H9 (cell line): ENCODE measurements around the gene HOXD4. TPM values are rescaled to one million over a fixed set of nuclear protein-coding genes. Genes with fewer than 3 reads are reported as not detected.

Source experiments
- DNase-seq: peaks from one replicate; pipeline ENCODE4 v3.0.0-alpha.2; 2017
- H2AFZ ChIP-seq: one replicate; pipeline ENCODE4 v1.6.1; 2013; ENCODE audit warnings: mild to moderate bottlenecking, low read length, control low read depth, moderate library complexity
- H2AK5ac ChIP-seq: 2 replicates; pipeline ENCODE4 v1.6.1; 2013; ENCODE audit warnings: low read length, control low read depth, mixed read lengths; ENCODE audit not compliant: insufficient read length
- H2BK120ac ChIP-seq: one replicate; pipeline ENCODE4 v1.6.1; 2013; ENCODE audit warnings: low read depth, mild to moderate bottlenecking, low read length, control low read depth, inconsistent platforms; ENCODE audit not compliant: poor library complexity, severe bottlenecking
- H2BK12ac ChIP-seq: 2 replicates; pipeline ENCODE4 v1.6.1; 2013; ENCODE audit warnings: low read length, control low read depth, mixed read lengths, low read depth; ENCODE audit not compliant: insufficient read length
- H2BK15ac ChIP-seq: 2 replicates; pipeline ENCODE4 v1.6.1; 2013; ENCODE audit warnings: low read depth, low read length, control low read depth
- H2BK20ac ChIP-seq: one replicate; pipeline ENCODE4 v1.6.1; 2013; ENCODE audit warnings: low read depth, mild to moderate bottlenecking, low read length, control low read depth, inconsistent platforms; ENCODE audit not compliant: poor library complexity, severe bottlenecking
- H2BK5ac ChIP-seq: 2 replicates; pipeline ENCODE4 v1.6.1; 2013; ENCODE audit warnings: low read length, control low read depth, mixed read lengths; ENCODE audit not compliant: insufficient read length
- H3K14ac ChIP-seq: 2 replicates; pipeline ENCODE4 v1.6.1; 2013; ENCODE audit warnings: low read length, control low read depth; ENCODE audit not compliant: insufficient read depth
- H3K18ac ChIP-seq: 2 replicates; pipeline ENCODE4 v1.6.1; 2013; ENCODE audit warnings: low read depth, mild to moderate bottlenecking, mixed read lengths, low read length, control low read depth; ENCODE audit not compliant: insufficient read length
- H3K23ac ChIP-seq: 2 replicates; pipeline ENCODE4 v1.6.1; 2013; ENCODE audit warnings: low read length, control low read depth, mixed read lengths, low read depth; ENCODE audit not compliant: insufficient read length
- H3K23me2 ChIP-seq: 2 replicates; pipeline ENCODE4 v1.6.1; 2013; ENCODE audit warnings: low read depth, mild to moderate bottlenecking, mixed read lengths, low read length, control low read depth; ENCODE audit not compliant: insufficient read length, poor library complexity, severe bottlenecking
- H3K27ac ChIP-seq: 2 replicates; pipeline ENCODE4 v1.5.1; 2013; ENCODE audit warnings: low read length, control low read depth, mixed read lengths, low read depth; ENCODE audit not compliant: insufficient read length
- H3K27me3 ChIP-seq: 2 replicates; pipeline ENCODE4 v1.6.1; 2013; ENCODE audit warnings: low read length, control low read depth, inconsistent platforms; ENCODE audit not compliant: insufficient read depth
- H3K4ac ChIP-seq: 2 replicates; pipeline ENCODE4 v1.6.1; 2013; ENCODE audit warnings: low read depth, mild to moderate bottlenecking, control low read depth, inconsistent platforms, low read length, moderate library complexity
- H3K4me1 ChIP-seq: 2 replicates; pipeline ENCODE4 v1.6.1; 2013; ENCODE audit warnings: low read length, control low read depth, inconsistent platforms; ENCODE audit not compliant: insufficient read depth
- H3K4me2 ChIP-seq: 2 replicates; pipeline ENCODE4 v1.6.1; 2013; ENCODE audit warnings: low read length, control low read depth, mixed read lengths; ENCODE audit not compliant: insufficient read length, insufficient read depth
- H3K56ac ChIP-seq: 2 replicates; pipeline ENCODE4 v1.6.1; 2013; ENCODE audit warnings: low read depth, mild to moderate bottlenecking, mixed read lengths, low read length, control low read depth; ENCODE audit not compliant: insufficient read length
- H3K79me1 ChIP-seq: 2 replicates; pipeline ENCODE4 v1.6.1; 2013; ENCODE audit warnings: low read depth, mild to moderate bottlenecking, moderate library complexity, low read length, control low read depth, inconsistent platforms; ENCODE audit not compliant: insufficient read depth, poor library complexity, severe bottlenecking
- H3K79me2 ChIP-seq: 2 replicates; pipeline ENCODE4 v1.6.1; 2013; ENCODE audit warnings: low read length, control low read depth, inconsistent platforms; ENCODE audit not compliant: insufficient read depth
- H3K9ac ChIP-seq: 2 replicates; pipeline ENCODE4 v1.6.1; 2013; ENCODE audit warnings: low read length, control low read depth, mixed read lengths; ENCODE audit not compliant: insufficient read length; ENCODE audit errors: extremely low read depth
- H3K9me3 ChIP-seq: one replicate; pipeline ENCODE4 v1.6.1; 2013; ENCODE audit warnings: low read depth, low read length, inconsistent platforms; ENCODE audit not compliant: control insufficient read depth
- H3T11ph ChIP-seq: one replicate; pipeline ENCODE4 v1.6.1; 2013; ENCODE audit warnings: mild to moderate bottlenecking, low read length, control low read depth, inconsistent platforms
- H4K20me1 ChIP-seq: one replicate; pipeline ENCODE4 v1.6.1; 2013; ENCODE audit not compliant: control insufficient read depth, insufficient read length, insufficient read depth
- H4K5ac ChIP-seq: 2 replicates; pipeline ENCODE4 v1.6.1; 2013; ENCODE audit warnings: low read depth, mild to moderate bottlenecking, mixed read lengths, low read length, control low read depth; ENCODE audit not compliant: insufficient read length
- H4K8ac ChIP-seq: replicated peaks from 2 replicates; pipeline ENCODE4 v1.6.1; 2013; ENCODE audit warnings: low read length, control low read depth, mixed read lengths, low read depth; ENCODE audit not compliant: insufficient read length
- H4K91ac ChIP-seq: 2 replicates; pipeline ENCODE4 v1.6.1; 2013; ENCODE audit warnings: low read depth, mild to moderate bottlenecking, moderate library complexity, mixed read lengths, low read length, control low read depth; ENCODE audit not compliant: insufficient read length
- H3K27ac Mint-ChIP-seq, 3 experiments: 2 replicates in 2 of 3; 3 replicates in 1 of 3; pipeline ENCODE4 v1.8.0; 2020 to 2021; ENCODE audit warnings: mixed read lengths in 3 of 3, mild to moderate bottlenecking in 1 of 3, moderate library complexity in 1 of 3
- H3K27me3 Mint-ChIP-seq: 2 replicates; pipeline ENCODE4 v1.8.0; 2021; ENCODE audit warnings: low read depth, mild to moderate bottlenecking, moderate library complexity, mixed read lengths
- H3K36me3 Mint-ChIP-seq, 3 experiments: 2 replicates in 2 of 3; 3 replicates in 1 of 3; pipeline ENCODE4 v1.8.0; 2020 to 2021; ENCODE audit warnings: low read depth in 3 of 3, mixed read lengths in 3 of 3; ENCODE audit not compliant: insufficient read depth in 1 of 3
- H3K4me1 Mint-ChIP-seq, 2 experiments: 2 replicates each; pipeline ENCODE4 v1.8.0; 2020; ENCODE audit warnings: mixed read lengths in 2 of 2
- H3K4me3 Mint-ChIP-seq, 2 experiments: 2 replicates in 1 of 2; 3 replicates in 1 of 2; pipeline ENCODE4 v1.8.0; 2020 to 2021; ENCODE audit warnings: mild to moderate bottlenecking in 2 of 2, mixed read lengths in 2 of 2, moderate library complexity in 1 of 2
- H3K9me3 Mint-ChIP-seq, 2 experiments: 2 replicates in 1 of 2; 3 replicates in 1 of 2; pipeline ENCODE4 v1.8.0; 2020; ENCODE audit warnings: mild to moderate bottlenecking in 2 of 2, mixed read lengths in 2 of 2, moderate library complexity in 1 of 2
- total RNA-seq: library from RNA; stranded (reverse); gene quantifications from 2 replicates; pipeline ENCODE4 v1.2.1, GENCODE V29; 2021
- TF ChIP-seq, protein P1 (sequence below): fragments of 200-600 bp; sonication (generic); conservative IDR thresholded peaks from 3 replicates; pipeline ENCODE4 v1.8.0; 2021; ENCODE audit warnings: antibody characterized with exemption, mild to moderate bottlenecking

The HOXD4 gene
- total RNA-seq, 1 experiment from 2014 or later = not detected

DNA sequence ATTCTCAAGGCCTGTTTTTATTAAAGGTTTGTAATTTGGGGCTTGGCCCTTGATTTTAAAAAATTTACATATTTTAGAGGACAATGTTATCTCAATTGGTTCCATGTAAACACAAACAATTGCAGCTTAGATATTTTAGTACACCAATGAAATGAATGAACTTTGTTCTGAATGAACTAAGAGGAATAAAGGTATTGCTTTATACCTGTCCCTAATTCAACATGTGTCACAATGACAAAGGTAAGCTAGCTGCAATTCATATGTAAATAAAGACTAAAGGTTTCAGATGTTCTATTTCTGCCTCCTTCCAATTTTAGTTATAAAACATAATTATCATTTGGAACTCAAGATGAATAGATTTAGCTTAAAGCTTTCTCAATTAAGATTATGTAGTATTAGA, 48.6 kb downstream of the HOXD4 start:
- H3K18ac ChIP-seq = no peak overlapping the region
- H3K79me2 ChIP-seq = no peaks in the 10 kb centered on the region
- H3T11ph ChIP-seq = no peak overlapping the region
- no peak overlapping the region for H2BK15ac ChIP-seq
- no peaks in the 10 kb centered on the region for H3K36me3 Mint-ChIP-seq
- no peak overlapping the region for H3K4ac ChIP-seq
- H3K9ac ChIP-seq = no peak overlapping the region
- no peak overlapping the region for H4K8ac ChIP-seq
- no peaks in the 10 kb centered on the region for H3K4me1 ChIP-seq
- H3K9me3 ChIP-seq = no peaks in the 10 kb centered on the region
- peaks cover 4% of the 10 kb centered on the region; the same call in 1 of the 2 replicates for H3K27me3 ChIP-seq
- H3K4me3 Mint-ChIP-seq = no peak overlapping the region
- no peak overlapping the region for H3K14ac ChIP-seq
- TF ChIP-seq, protein P1, sequence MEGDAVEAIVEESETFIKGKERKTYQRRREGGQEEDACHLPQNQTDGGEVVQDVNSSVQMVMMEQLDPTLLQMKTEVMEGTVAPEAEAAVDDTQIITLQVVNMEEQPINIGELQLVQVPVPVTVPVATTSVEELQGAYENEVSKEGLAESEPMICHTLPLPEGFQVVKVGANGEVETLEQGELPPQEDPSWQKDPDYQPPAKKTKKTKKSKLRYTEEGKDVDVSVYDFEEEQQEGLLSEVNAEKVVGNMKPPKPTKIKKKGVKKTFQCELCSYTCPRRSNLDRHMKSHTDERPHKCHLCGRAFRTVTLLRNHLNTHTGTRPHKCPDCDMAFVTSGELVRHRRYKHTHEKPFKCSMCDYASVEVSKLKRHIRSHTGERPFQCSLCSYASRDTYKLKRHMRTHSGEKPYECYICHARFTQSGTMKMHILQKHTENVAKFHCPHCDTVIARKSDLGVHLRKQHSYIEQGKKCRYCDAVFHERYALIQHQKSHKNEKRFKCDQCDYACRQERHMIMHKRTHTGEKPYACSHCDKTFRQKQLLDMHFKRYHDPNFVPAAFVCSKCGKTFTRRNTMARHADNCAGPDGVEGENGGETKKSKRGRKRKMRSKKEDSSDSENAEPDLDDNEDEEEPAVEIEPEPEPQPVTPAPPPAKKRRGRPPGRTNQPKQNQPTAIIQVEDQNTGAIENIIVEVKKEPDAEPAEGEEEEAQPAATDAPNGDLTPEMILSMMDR = no peak
- peaks cover 3% of the 10 kb centered on the region for H3K23me2 ChIP-seq
- no peak overlapping the region for H3K27ac Mint-ChIP-seq
- H3K79me1 ChIP-seq = no peaks in the 10 kb centered on the region
- H3K27me3 Mint-ChIP-seq = peaks cover 64% of the 10 kb centered on the region
- H3K23ac ChIP-seq = no peak overlapping the region
- H3K9me3 Mint-ChIP-seq = peaks cover 0 to 2% of the 10 kb centered on the region in 2 experiments; a peak in 2 of 5 replicates
- H2AK5ac ChIP-seq = no peak overlapping the region
- H2AFZ ChIP-seq = no peak overlapping the region
- H2BK12ac ChIP-seq = no peak overlapping the region
- H4K20me1 ChIP-seq = no peaks in the 10 kb centered on the region
- H3K27ac ChIP-seq = no peak overlapping the region
- H2BK5ac ChIP-seq = no peak overlapping the region
- H3K56ac ChIP-seq = no peak overlapping the region
- no peak for DNase-seq
- H2BK120ac ChIP-seq = no peak overlapping the region
- H3K4me2 ChIP-seq = no peak overlapping the region
- no peak overlapping the region for H4K5ac ChIP-seq
- no peaks in the 10 kb centered on the region for H3K4me1 Mint-ChIP-seq
- H4K91ac ChIP-seq = no peak overlapping the region
- H2BK20ac ChIP-seq = no peak overlapping the region
